Activated T-cell treated with anti-CD3 and anti-CD28 coated beads, Interleukin-2, amount 50 U/mL, for 72 hours (primary cell): ENCODE data around the gene PTPN9. TPM values are rescaled to one million over a fixed set of nuclear protein-coding genes. Genes with fewer than 3 reads are reported as not detected.
A peak's percentile ranks its signal among the peaks of the same experiment; 100 is the strongest.

Source experiments
- ATAC-seq, 2 donors: fragments of 150-1000 bp; cut with Tn5 transposase; replicated peaks in 1 of 2; 2 replicates each; pipeline ENCODE4 v1.10.0; 2021; ENCODE audit warnings: moderate library complexity in 2 of 2, mild to moderate bottlenecking in 1 of 2
- DNase-seq, 2 donors: peaks; one replicate each; pipeline ENCODE4 v3.0.0; 2021 to 2022; ENCODE audit warnings: mixed read lengths in 1 of 2
- H3K27ac Mint-ChIP-seq: one replicate; pipeline ENCODE4 v1.8.0; 2022; ENCODE audit warnings: mild to moderate bottlenecking, moderate library complexity, mixed read lengths
- H3K27me3 Mint-ChIP-seq: one replicate; pipeline ENCODE4 v1.8.0; 2022; ENCODE audit warnings: low read depth, mixed read lengths
- H3K36me3 Mint-ChIP-seq, 2 donors: one replicate each; pipeline ENCODE4 v1.8.0; 2022; ENCODE audit warnings: mixed read lengths in 2 of 2, mild to moderate bottlenecking in 1 of 2; ENCODE audit not compliant: insufficient read depth in 2 of 2
- H3K4me1 Mint-ChIP-seq: one replicate; pipeline ENCODE4 v1.8.0; 2022; ENCODE audit warnings: low read depth, mixed read lengths
- H3K4me3 Mint-ChIP-seq, 2 donors: one replicate each; pipeline ENCODE4 v1.8.0; 2022; ENCODE audit warnings: mild to moderate bottlenecking in 2 of 2, mixed read lengths in 2 of 2, moderate library complexity in 2 of 2
- H3K9me3 Mint-ChIP-seq, 2 donors: one replicate each; pipeline ENCODE4 v1.8.0; 2022; ENCODE audit warnings: mixed read lengths in 2 of 2
- total RNA-seq, 2 donors: library from RNA; stranded (reverse); gene quantifications; one replicate each; pipeline ENCODE4 v1.2.3, GENCODE V29; 2022

PTPN9 gene
- 10 to 100 TPM; 20.3 to 26.1 TPM for total RNA-seq

GRCh38 chr15:75578948-75579920 lies at the start of gene PTPN9:
TSS of gene PTPN9 (minus strand) at chr15:75579315. CDS start at chr15:75578776, 539 bp downstream.
- H3K27ac Mint-ChIP-seq, result peak within 1 kb of the TSS; percentile 93
- peak; percentile 87 to 91 for ATAC-seq

GRCh38 chr15:75625542-75626347 lies 46.6 kb upstream of the PTPN9 start, which contains the start of gene SNUPN:
TSS of gene SNUPN (minus strand) at chr15:75625725. CDS start at chr15:75621051, 4,674 bp downstream.
- H3K27ac Mint-ChIP-seq, result peak within 1 kb of the TSS; percentile 95
- no peaks in the 10 kb centered on the region for H3K9me3 Mint-ChIP-seq
- ATAC-seq (peak; percentile 92), DNase-seq (peak; percentile 93 to 94)
- H3K4me1 Mint-ChIP-seq, result peaks cover 51% of the 10 kb centered on the region
- no peaks in the 10 kb centered on the region for H3K27me3 Mint-ChIP-seq
- peak within 1 kb of the TSS; percentile 94 to 98 for H3K4me3 Mint-ChIP-seq
- peaks cover 2 to 4% of the 10 kb centered on the region in 2 donors for H3K36me3 Mint-ChIP-seq

More at GRCh38 chr15:75578948-75579920, at the start of gene PTPN9:
- H3K36me3 Mint-ChIP-seq, result peaks cover 0 to 6% of the 10 kb centered on the region in 2 donors
- peaks cover 15% of the 10 kb centered on the region for H3K4me1 Mint-ChIP-seq
- DNase-seq, result peak; percentile 80 to 83
- H3K27me3 Mint-ChIP-seq, result no peaks in the 10 kb centered on the region
- H3K9me3 Mint-ChIP-seq, result no peaks in the 10 kb centered on the region
- peak within 1 kb of the TSS; percentile 91 to 92 for H3K4me3 Mint-ChIP-seq

- peak overlapping the region in 1 of 2 donors; percentile 31 for H3K4me3 Mint-ChIP-seq
- H3K27me3 Mint-ChIP-seq, result no peaks in the 10 kb centered on the region
- peaks cover 55% of the 10 kb centered on the region for H3K4me1 Mint-ChIP-seq
- peaks cover 3 to 4% of the 10 kb centered on the region in 2 donors for H3K36me3 Mint-ChIP-seq
- DNase-seq (no peak), ATAC-seq (no peak)
- no peaks in the 10 kb centered on the region for H3K9me3 Mint-ChIP-seq
- H3K27ac Mint-ChIP-seq, result peak overlapping the region; percentile 81
Measured at GRCh38 chr15:75622505-75622904, 43.4 kb upstream of the PTPN9 start.

GRCh38 chr15:75620841-75621391 lies 41.8 kb upstream of the PTPN9 start:
- Mint-ChIP-seq H3K4me1 (peaks cover 44% of the 10 kb centered on the region), H3K27ac (peak overlapping the region; percentile 93), H3K9me3 (no peaks in the 10 kb centered on the region), H3K4me3 (peak overlapping the region; percentile 23 to 25), H3K27me3 (no peaks in the 10 kb centered on the region), H3K36me3 (peaks cover 1 to 8% of the 10 kb centered on the region in 2 donors)
- ATAC-seq (no peak), DNase-seq (no peak)

- peaks cover 43% of the 10 kb centered on the region for H3K4me1 Mint-ChIP-seq
- ATAC-seq (no peak), DNase-seq (no peak)
- H3K9me3 Mint-ChIP-seq, result no peaks in the 10 kb centered on the region
- no peak overlapping the region for H3K4me3 Mint-ChIP-seq
- H3K27ac Mint-ChIP-seq, result peak overlapping the region; percentile 93
- no peaks in the 10 kb centered on the region for H3K27me3 Mint-ChIP-seq
- peaks cover 3 to 11% of the 10 kb centered on the region in 2 donors for H3K36me3 Mint-ChIP-seq
Measured at GRCh38 chr15:75620058-75620820, 41.1 kb upstream of the PTPN9 start.

GRCh38 chr15:75616766-75617165 lies 37.7 kb upstream of the PTPN9 start:
- Mint-ChIP-seq H3K27ac (no peak overlapping the region), H3K36me3 (peaks cover 6 to 24% of the 10 kb centered on the region in 2 donors)

GRCh38 chr15:75606711-75607699 lies 27.9 kb upstream of the PTPN9 start:
- Mint-ChIP-seq H3K9me3 (no peaks in the 10 kb centered on the region), H3K27me3 (no peaks in the 10 kb centered on the region), H3K4me1 (peaks cover 33% of the 10 kb centered on the region), H3K4me3 (peak overlapping the region; percentile 60 to 68), H3K27ac (peak overlapping the region; percentile 96), H3K36me3 (peaks cover 4 to 38% of the 10 kb centered on the region in 2 donors)
- DNase-seq (peak in 1 of 2 donors; percentile 22), ATAC-seq (peak; percentile 67 to 78)

More at GRCh38 chr15:75616766-75617165, 37.7 kb upstream of the PTPN9 start:
- ATAC-seq, result no peak
- no peak for DNase-seq
- H3K27me3 Mint-ChIP-seq, result no peaks in the 10 kb centered on the region
- H3K4me3 Mint-ChIP-seq, result no peak overlapping the region
- H3K4me1 Mint-ChIP-seq, result peaks cover 17% of the 10 kb centered on the region
- no peaks in the 10 kb centered on the region for H3K9me3 Mint-ChIP-seq

GRCh38 chr15:75606026-75606425 lies 26.9 kb upstream of the PTPN9 start:
- Mint-ChIP-seq H3K9me3 (no peaks in the 10 kb centered on the region), H3K4me3 (peak overlapping the region; percentile 6 to 60), H3K27me3 (no peaks in the 10 kb centered on the region), H3K4me1 (peaks cover 33% of the 10 kb centered on the region), H3K36me3 (peaks cover 4 to 38% of the 10 kb centered on the region in 2 donors), H3K27ac (peak overlapping the region; percentile 96)
- ATAC-seq (no peak), DNase-seq (no peak)

GRCh38 chr15:75599401-75599800 lies 20.3 kb upstream of the PTPN9 start:
- DNase-seq (no peak), ATAC-seq (no peak)
- H3K36me3 Mint-ChIP-seq, result peaks cover 3 to 18% of the 10 kb centered on the region in 2 donors
- no peaks in the 10 kb centered on the region for H3K27me3 Mint-ChIP-seq
- no peaks in the 10 kb centered on the region for H3K9me3 Mint-ChIP-seq
- H3K4me1 Mint-ChIP-seq, result peaks cover 12% of the 10 kb centered on the region
- H3K4me3 Mint-ChIP-seq, result no peak overlapping the region
- H3K27ac Mint-ChIP-seq, result no peak overlapping the region

- Mint-ChIP-seq H3K9me3 (no peaks in the 10 kb centered on the region), H3K4me1 (peaks cover 12% of the 10 kb centered on the region), H3K27ac (peak overlapping the region; percentile 93), H3K4me3 (peak overlapping the region in 1 of 2 donors; percentile 9), H3K27me3 (no peaks in the 10 kb centered on the region), H3K36me3 (peaks cover 3 to 14% of the 10 kb centered on the region in 2 donors)
- DNase-seq (no peak), ATAC-seq (no peak)
Measured at GRCh38 chr15:75598361-75598760, 19.2 kb upstream of the PTPN9 start.

GRCh38 chr15:75597667-75598341 lies 18.7 kb upstream of the PTPN9 start:
- DNase-seq, result peak; percentile 21 to 41
- ATAC-seq, result peak; percentile 53 to 82
- peak overlapping the region; percentile 93 for H3K27ac Mint-ChIP-seq
- no peaks in the 10 kb centered on the region for H3K27me3 Mint-ChIP-seq
- peak overlapping the region; percentile 15 to 75 for H3K4me3 Mint-ChIP-seq
- H3K9me3 Mint-ChIP-seq, result no peaks in the 10 kb centered on the region
- peaks cover 12% of the 10 kb centered on the region for H3K4me1 Mint-ChIP-seq
- peaks cover 3 to 12% of the 10 kb centered on the region in 2 donors for H3K36me3 Mint-ChIP-seq
